ENCODE measurements around the gene NT5C.
"Not testable (repeated sequence)": the region's sequence is repeated elsewhere in the genome, so short reads cannot be mapped to it uniquely, and the experiment has no call there.

The NT5C gene

GRCh38 chr17:75131278-75132017 lies at the start of gene NT5C:
TSS of gene NT5C (minus strand) at chr17:75131742. CDS start at chr17:75131707, 35 bp downstream.
- peak in 45 of 56 donors; percentile 16 to 78 (median 60) for DNase-seq

- DNase-seq: no peak
Measured at GRCh38 chr17:75181110-75181509, 49.6 kb upstream of the NT5C start.

GRCh38 chr17:75178453-75178852 lies 46.9 kb upstream of the NT5C start:
- no peak for DNase-seq

- DNase-seq: no peak
Measured at GRCh38 chr17:75176625-75177024, 45.1 kb upstream of the NT5C start.

GRCh38 chr17:75174996-75175395 lies 43.5 kb upstream of the NT5C start:
- no peak for DNase-seq

- DNase-seq: no peak
Measured at GRCh38 chr17:75173526-75173925, 42.0 kb upstream of the NT5C start.

- no peak for DNase-seq
Measured at GRCh38 chr17:75168998-75169397, 37.5 kb upstream of the NT5C start.

- DNase-seq: not testable (repeated sequence)
Measured at GRCh38 chr17:75164606-75165005, 33.1 kb upstream of the NT5C start.

GRCh38 chr17:75163074-75163473 lies 31.5 kb upstream of the NT5C start:
- no peak for DNase-seq

GRCh38 chr17:75160211-75160610 lies 28.7 kb upstream of the NT5C start:
- no peak for DNase-seq

GRCh38 chr17:75159196-75160031 lies 27.9 kb upstream of the NT5C start:
- DNase-seq: no peak

GRCh38 chr17:75158480-75158879 lies 26.9 kb upstream of the NT5C start:
- DNase-seq: not testable (repeated sequence)

GRCh38 chr17:75155191-75155601 lies 23.7 kb upstream of the NT5C start:
- DNase-seq: no peak

GRCh38 chr17:75154195-75155106 lies 22.9 kb upstream of the NT5C start, which contains the start of gene JPT1:
TSS of gene JPT1 (minus strand) at chr17:75154512. CDS start at chr17:75154397, 115 bp downstream.
- peak; percentile 68 to 98 (median 94) for DNase-seq

GRCh38 chr17:75153780-75154194 lies 22.2 kb upstream of the NT5C start:
- DNase-seq: peak in 7 of 56 donors; percentile 16 to 59 (median 43)

GRCh38 chr17:75152922-75153779 lies 21.6 kb upstream of the NT5C start:
- DNase-seq: peak in 4 of 56 donors; percentile 4 to 49 (median 26)

GRCh38 chr17:75152523-75152921 lies 21.0 kb upstream of the NT5C start:
- no peak for DNase-seq

GRCh38 chr17:75151930-75152329 lies 20.4 kb upstream of the NT5C start:
- no peak for DNase-seq

GRCh38 chr17:75147878-75148546 lies 16.5 kb upstream of the NT5C start:
- no peak for DNase-seq

GRCh38 chr17:75146592-75146991 lies 15.1 kb upstream of the NT5C start:
- DNase-seq: no peak
